AG04450 (cell line): Measurements from ENCODE around the gene VPS13D. TPM values are rescaled to one million over a fixed set of nuclear protein-coding genes. Genes with fewer than 3 reads are reported as not detected.

ENCODE experiments used
- CTCF ChIA-PET: fragments of 300-600, 350-600 bp; formaldehyde crosslinking; extraction: SDS; loops from one replicate; lab custom pipeline; 2022; ENCODE audit warnings: antibody characterized with exemption, inconsistent platforms; lab: Charles Lee
- POLR2A ChIA-PET: fragments of 350-600 bp; formaldehyde crosslinking; extraction: SDS; loops from one replicate; lab custom pipeline; 2021; ENCODE audit warnings: antibody characterized with exemption, inconsistent platforms; lab: Yijun Ruan, JAX
- DNase-seq: peaks from one replicate; pipeline ENCODE4 v3.0.0-alpha.2; 2011; ENCODE audit warnings: low read depth, low spot score
- H3K27ac ChIP-seq: one replicate; pipeline ENCODE4 v1.5.1; 2012; ENCODE audit warnings: low read depth, low read length, control low read depth
- H3K27me3 ChIP-seq: one replicate; pipeline ENCODE4 v1.6.0; 2012; ENCODE audit warnings: low read length; ENCODE audit not compliant: control insufficient read depth, insufficient read depth
- H3K4me3 ChIP-seq: 2 replicates; pipeline ENCODE4 v1.5.1; 2011; ENCODE audit warnings: mild to moderate bottlenecking, low read depth, low read length, control low read depth
- H3K9me3 ChIP-seq: 2 replicates; pipeline ENCODE4 v1.5.1; 2012; ENCODE audit warnings: low read length; ENCODE audit not compliant: control insufficient read depth, insufficient read depth
- polyA plus RNA-seq: library from polyadenylated mRNA; depleted of rRNA; stranded (reverse); fragments of >200 nt; gene quantifications from 2 replicates; pipeline ENCODE4 v1.2.3, GENCODE V29; 2011
- TF ChIP-seq, protein P1 (sequence below): IDR thresholded peaks from 2 replicates; pipeline ENCODE4 v1.5.1; 2011; ENCODE audit warnings: low read depth, low read length, control low read depth, inconsistent platforms

The VPS13D gene
- polyA plus RNA-seq, 1 experiment = 18.3 TPM

GRCh38 chr1:12472156-12472797 is 242.4 kb downstream of the VPS13D start:
- TF ChIP-seq, protein P1, sequence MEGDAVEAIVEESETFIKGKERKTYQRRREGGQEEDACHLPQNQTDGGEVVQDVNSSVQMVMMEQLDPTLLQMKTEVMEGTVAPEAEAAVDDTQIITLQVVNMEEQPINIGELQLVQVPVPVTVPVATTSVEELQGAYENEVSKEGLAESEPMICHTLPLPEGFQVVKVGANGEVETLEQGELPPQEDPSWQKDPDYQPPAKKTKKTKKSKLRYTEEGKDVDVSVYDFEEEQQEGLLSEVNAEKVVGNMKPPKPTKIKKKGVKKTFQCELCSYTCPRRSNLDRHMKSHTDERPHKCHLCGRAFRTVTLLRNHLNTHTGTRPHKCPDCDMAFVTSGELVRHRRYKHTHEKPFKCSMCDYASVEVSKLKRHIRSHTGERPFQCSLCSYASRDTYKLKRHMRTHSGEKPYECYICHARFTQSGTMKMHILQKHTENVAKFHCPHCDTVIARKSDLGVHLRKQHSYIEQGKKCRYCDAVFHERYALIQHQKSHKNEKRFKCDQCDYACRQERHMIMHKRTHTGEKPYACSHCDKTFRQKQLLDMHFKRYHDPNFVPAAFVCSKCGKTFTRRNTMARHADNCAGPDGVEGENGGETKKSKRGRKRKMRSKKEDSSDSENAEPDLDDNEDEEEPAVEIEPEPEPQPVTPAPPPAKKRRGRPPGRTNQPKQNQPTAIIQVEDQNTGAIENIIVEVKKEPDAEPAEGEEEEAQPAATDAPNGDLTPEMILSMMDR = no peak
- Histone ChIP-seq H3K27me3 (no peaks in the 10 kb centered on the region), H3K9me3 (peaks cover 4% of the 10 kb centered on the region; the same call in 1 of the 2 replicates), H3K4me3 (no peak overlapping the region), H3K27ac (no peak overlapping the region)
- CTCF ChIA-PET = no interaction called here
- no peak for DNase-seq
- POLR2A ChIA-PET = no interaction called here

DNA sequence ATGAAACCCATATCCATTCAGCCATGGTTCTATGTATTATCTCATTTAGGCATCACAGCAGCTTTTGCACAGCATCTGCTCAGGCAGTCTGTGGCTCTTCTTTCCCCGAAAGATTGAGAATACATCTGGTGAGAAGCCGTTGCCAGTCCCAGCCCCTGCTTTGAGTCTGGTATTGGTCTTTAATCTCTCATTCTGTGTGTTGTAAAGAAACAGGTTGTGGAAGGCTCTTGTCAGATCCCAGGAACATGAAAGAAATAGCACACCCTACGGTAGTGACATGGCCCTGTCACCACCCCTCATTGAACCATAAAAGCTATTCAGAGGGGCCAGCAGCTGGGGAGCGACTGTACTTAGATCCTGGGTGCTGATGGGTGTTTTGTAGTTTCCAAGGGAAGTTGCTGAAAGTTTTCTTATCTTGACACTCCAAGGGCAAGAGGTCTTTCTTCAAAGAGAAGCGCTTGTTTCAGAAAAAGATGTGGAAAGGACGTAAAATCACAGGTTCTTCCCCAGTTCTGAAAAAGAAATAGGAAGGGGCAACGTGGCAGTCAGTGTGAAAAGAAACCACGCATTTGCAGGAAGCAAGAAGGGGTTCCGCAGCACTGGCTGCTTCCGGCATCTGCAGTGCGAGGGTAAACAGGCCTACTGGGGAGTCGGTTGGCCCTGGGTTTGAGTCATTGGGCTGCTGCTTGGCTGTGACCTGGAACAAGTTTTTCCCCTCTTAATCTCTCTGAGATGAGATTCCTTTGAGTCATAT is 243.1 kb downstream of the VPS13D start:
- CTCF ChIA-PET = no interaction called here
- H3K27ac ChIP-seq = no peak overlapping the region
- POLR2A ChIA-PET = no interaction called here
- no peak for DNase-seq
- TF ChIP-seq, protein P1 = no peak
- no peaks in the 10 kb centered on the region for H3K27me3 ChIP-seq
- H3K9me3 ChIP-seq = peaks cover 4% of the 10 kb centered on the region; the same call in 1 of the 2 replicates
- no peak overlapping the region for H3K4me3 ChIP-seq

DNA sequence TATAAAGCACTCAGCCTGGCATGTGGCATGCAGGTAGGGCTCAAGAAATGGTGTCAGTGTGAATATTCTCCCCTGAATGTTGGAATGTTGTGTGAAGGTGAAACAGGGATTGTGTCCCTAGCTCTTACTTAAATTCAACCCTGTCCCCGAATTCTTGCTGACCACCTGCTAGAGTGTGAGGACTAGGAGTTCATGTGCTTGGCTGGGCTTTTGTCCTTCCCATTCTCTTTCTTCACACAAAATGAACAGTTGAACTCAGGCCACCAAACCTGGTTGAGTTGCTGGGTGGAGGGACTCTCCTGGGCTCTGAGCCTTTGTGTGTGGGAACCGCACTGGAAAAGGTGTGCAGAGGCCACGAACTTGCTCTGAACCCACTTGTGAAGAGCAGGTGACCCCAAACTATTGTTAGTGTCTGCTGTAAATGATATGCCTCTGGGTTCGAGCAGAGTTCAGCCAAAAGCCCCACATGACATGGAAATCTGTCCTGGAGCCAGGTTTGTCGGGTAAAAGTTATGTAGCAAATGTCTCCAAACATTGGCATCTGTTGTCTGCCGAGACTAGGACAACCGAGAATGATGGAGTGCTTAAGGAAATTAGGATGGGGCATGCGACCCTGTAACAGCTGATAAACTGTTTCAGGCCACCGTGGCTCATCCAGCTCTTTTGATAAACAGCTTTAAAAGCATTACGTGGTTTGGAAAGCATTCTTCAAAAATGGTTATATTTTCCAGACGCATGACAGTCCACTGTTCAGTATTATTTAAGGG is 243.9 kb downstream of the VPS13D start:
- TF ChIP-seq, protein P1 = no peak
- DNase-seq = no peak
- ChIA-PET CTCF (interaction anchor here (0.6 kb wide), 1 partner anchor 30 kb away, joined by 3 read pairs; no protein-coding TSS in a partner anchor), POLR2A (interaction anchor here (0.9 kb wide), 1 partner anchor 13 kb away, joined by 3 read pairs; no protein-coding TSS in a partner anchor)
- Histone ChIP-seq H3K27me3 (no peaks in the 10 kb centered on the region), H3K4me3 (no peak overlapping the region), H3K27ac (no peak overlapping the region), H3K9me3 (peaks cover 4% of the 10 kb centered on the region; the same call in 1 of the 2 replicates)

DNA sequence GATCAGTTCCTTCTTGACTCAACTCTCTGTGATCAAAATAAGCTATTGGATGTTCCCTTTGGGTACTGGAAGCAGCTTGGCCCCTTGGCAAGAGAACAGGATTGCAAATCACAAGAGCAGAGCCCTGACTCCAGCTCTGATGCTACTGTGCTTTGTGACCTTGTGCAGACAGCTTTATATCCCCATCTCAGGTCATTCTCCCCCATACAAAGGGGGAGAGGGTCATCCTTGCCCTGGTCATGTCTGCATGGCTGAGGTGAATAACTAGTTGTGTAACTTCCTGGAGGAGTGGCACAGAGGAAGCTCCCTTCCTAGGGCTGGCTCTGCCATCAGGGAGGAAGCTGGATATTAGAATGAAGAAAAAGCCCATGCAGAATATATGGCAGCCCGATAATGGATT is 245.3 kb downstream of the VPS13D start:
- ChIA-PET POLR2A (no interaction called here), CTCF (interaction anchor here (0.6 to 1.2 kb wide), 3 partner anchors 53 to 200 kb away, joined by 3 to 8 read pairs (median 4); no protein-coding TSS in a partner anchor)
- no peaks in the 10 kb centered on the region for H3K27me3 ChIP-seq
- H3K4me3 ChIP-seq = no peak overlapping the region
- DNase-seq = no peak
- H3K27ac ChIP-seq = no peak overlapping the region
- TF ChIP-seq, protein P1 = no peak
- H3K9me3 ChIP-seq = peaks cover 4% of the 10 kb centered on the region; the same call in 1 of the 2 replicates
